Skeletal muscle cell (primary cell): ENCODE results near the gene RAET1G.

Experiments used
- DNase-seq: peaks from one replicate; pipeline ENCODE4 v3.0.0-alpha.2; 2010; ENCODE audit warnings: low read depth
- H3K4me3 ChIP-seq: 2 replicates; pipeline ENCODE4 v1.5.1; 2011; ENCODE audit warnings: low read depth, mild to moderate bottlenecking, control low read depth, low read length, moderate library complexity

The RAET1G gene

GRCh38 chr6:149881860-149882259 is 41.1 kb downstream of the RAET1G start:
- no peak for DNase-seq

GRCh38 chr6:149881066-149881766 is 41.7 kb downstream of the RAET1G start:
- no peak for DNase-seq
- H3K4me3 ChIP-seq, result no peak overlapping the region

More at GRCh38 chr6:149881860-149882259, 41.1 kb downstream of the RAET1G start:
- no peak overlapping the region for H3K4me3 ChIP-seq

- no peak overlapping the region for H3K4me3 ChIP-seq
- no peak for DNase-seq
Measured at GRCh38 chr6:149877659-149878058, 45.3 kb downstream of the RAET1G start.

GRCh38 chr6:149876241-149876933 is 46.5 kb downstream of the RAET1G start:
- no peak overlapping the region for H3K4me3 ChIP-seq
- DNase-seq, result no peak

- DNase-seq, result no peak
- H3K4me3 ChIP-seq, result no peak overlapping the region
Measured at GRCh38 chr6:149872233-149872632, 50.7 kb downstream of the RAET1G start.

GRCh38 chr6:149871182-149871581 is 51.7 kb downstream of the RAET1G start:
- DNase-seq, result no peak
- H3K4me3 ChIP-seq, result no peak overlapping the region

- no peak for DNase-seq
- H3K4me3 ChIP-seq, result no peak overlapping the region
Measured at GRCh38 chr6:149869275-149869892, 53.5 kb downstream of the RAET1G start.

- no peak for DNase-seq
- H3K4me3 ChIP-seq, result no peak overlapping the region
Measured at GRCh38 chr6:149867876-149868640, 54.9 kb downstream of the RAET1G start.
